ENCODE measurements around the gene POLH.

POLH gene

GRCh38 chr6:43606019-43606418 is 30.0 kb downstream of the POLH start:
- DNase-seq: no peak

GRCh38 chr6:43608310-43608763 is 32.4 kb downstream of the POLH start:
- DNase-seq: peak; percentile 81

GRCh38 chr6:43608807-43609206 is 32.8 kb downstream of the POLH start:
- no peak for DNase-seq

GRCh38 chr6:43609402-43609801 is 33.4 kb downstream of the POLH start:
- DNase-seq: no peak

- no peak for DNase-seq
Observed at GRCh38 chr6:43610431-43610830, 34.4 kb downstream of the POLH start.

- no peak for DNase-seq
Observed at GRCh38 chr6:43613721-43614395, 37.9 kb downstream of the POLH start.

- no peak for DNase-seq
Observed at GRCh38 chr6:43614396-43614730, 38.4 kb downstream of the POLH start.

- no peak for DNase-seq
Observed at GRCh38 chr6:43616725-43617472, 40.9 kb downstream of the POLH start.

GRCh38 chr6:43621078-43621835 is 45.3 kb downstream of the POLH start:
- DNase-seq: no peak

- DNase-seq: no peak
Observed at GRCh38 chr6:43621836-43622180, 45.8 kb downstream of the POLH start.

GRCh38 chr6:43622541-43622940 is 46.6 kb downstream of the POLH start:
- DNase-seq: no peak

- DNase-seq: no peak
Observed at GRCh38 chr6:43623880-43624785, 48.1 kb downstream of the POLH start.

GRCh38 chr6:43624786-43625288 is 48.9 kb downstream of the POLH start:
- no peak for DNase-seq

GRCh38 chr6:43625393-43625992 is 49.5 kb downstream of the POLH start:
- no peak for DNase-seq

GRCh38 chr6:43627008-43627825 is 51.2 kb downstream of the POLH start:
- peak; percentile 97 for DNase-seq

GRCh38 chr6:43628393-43629103 is 52.6 kb downstream of the POLH start:
- peak; percentile 65 for DNase-seq

- DNase-seq: peak; percentile 100
Observed at GRCh38 chr6:43629104-43629504, 53.1 kb downstream of the POLH start, which contains the start of gene GTPBP2. Gene GTPBP2 (minus strand): TSS chr6:43629264. CDS start chr6:43629162, 102 bp downstream.

- peak; percentile 99 for DNase-seq
Observed at GRCh38 chr6:43629505-43630300, 53.7 kb downstream of the POLH start.

- no peak for DNase-seq
Observed at GRCh38 chr6:43630980-43631619, 55.1 kb downstream of the POLH start.

Measured in fibroblast of skin of scalp (primary cell).